ENCODE measurements around the gene LGALS7B. TPM values are rescaled to one million over a fixed set of nuclear protein-coding genes. Genes with fewer than 3 reads are reported as not detected.
"Not testable (repeated sequence)": the region's sequence is repeated elsewhere in the genome, so short reads cannot be mapped to it uniquely, and the experiment has no call there.

The LGALS7B gene
- total RNA-seq, 1 experiment from 2014 or later: 1.2 TPM

DNA sequence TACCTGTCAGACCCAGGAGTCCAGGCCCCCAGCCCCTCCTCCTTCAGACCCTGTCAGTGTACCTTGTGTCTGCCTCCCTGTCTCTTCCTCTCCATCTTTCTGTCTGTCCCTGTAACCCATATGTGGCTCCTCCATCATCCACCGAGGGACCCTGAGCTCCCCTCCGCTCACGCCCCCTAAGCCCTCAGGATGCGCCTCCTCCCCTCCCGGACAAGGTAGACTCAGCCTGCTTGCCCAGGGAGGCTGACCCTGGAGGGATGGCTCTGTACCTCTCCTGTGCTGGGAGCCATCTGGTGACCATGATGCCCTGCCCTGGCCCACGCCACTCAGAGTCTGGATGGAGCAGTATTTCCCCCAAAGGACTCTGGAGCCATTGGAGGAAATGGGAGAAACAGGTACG lies 43.7 kb upstream of the LGALS7B start (continued):
- TF ChIP-seq, protein P1, sequence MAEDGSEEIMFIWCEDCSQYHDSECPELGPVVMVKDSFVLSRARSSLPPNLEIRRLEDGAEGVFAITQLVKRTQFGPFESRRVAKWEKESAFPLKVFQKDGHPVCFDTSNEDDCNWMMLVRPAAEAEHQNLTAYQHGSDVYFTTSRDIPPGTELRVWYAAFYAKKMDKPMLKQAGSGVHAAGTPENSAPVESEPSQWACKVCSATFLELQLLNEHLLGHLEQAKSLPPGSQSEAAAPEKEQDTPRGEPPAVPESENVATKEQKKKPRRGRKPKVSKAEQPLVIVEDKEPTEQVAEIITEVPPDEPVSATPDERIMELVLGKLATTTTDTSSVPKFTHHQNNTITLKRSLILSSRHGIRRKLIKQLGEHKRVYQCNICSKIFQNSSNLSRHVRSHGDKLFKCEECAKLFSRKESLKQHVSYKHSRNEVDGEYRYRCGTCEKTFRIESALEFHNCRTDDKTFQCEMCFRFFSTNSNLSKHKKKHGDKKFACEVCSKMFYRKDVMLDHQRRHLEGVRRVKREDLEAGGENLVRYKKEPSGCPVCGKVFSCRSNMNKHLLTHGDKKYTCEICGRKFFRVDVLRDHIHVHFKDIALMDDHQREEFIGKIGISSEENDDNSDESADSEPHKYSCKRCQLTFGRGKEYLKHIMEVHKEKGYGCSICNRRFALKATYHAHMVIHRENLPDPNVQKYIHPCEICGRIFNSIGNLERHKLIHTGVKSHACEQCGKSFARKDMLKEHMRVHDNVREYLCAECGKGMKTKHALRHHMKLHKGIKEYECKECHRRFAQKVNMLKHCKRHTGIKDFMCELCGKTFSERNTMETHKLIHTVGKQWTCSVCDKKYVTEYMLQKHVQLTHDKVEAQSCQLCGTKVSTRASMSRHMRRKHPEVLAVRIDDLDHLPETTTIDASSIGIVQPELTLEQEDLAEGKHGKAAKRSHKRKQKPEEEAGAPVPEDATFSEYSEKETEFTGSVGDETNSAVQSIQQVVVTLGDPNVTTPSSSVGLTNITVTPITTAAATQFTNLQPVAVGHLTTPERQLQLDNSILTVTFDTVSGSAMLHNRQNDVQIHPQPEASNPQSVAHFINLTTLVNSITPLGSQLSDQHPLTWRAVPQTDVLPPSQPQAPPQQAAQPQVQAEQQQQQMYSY (CRISPR knock-in tag; IDR thresholded peaks at IDR 0.05): no peak
- TF ChIP-seq, protein P2, sequence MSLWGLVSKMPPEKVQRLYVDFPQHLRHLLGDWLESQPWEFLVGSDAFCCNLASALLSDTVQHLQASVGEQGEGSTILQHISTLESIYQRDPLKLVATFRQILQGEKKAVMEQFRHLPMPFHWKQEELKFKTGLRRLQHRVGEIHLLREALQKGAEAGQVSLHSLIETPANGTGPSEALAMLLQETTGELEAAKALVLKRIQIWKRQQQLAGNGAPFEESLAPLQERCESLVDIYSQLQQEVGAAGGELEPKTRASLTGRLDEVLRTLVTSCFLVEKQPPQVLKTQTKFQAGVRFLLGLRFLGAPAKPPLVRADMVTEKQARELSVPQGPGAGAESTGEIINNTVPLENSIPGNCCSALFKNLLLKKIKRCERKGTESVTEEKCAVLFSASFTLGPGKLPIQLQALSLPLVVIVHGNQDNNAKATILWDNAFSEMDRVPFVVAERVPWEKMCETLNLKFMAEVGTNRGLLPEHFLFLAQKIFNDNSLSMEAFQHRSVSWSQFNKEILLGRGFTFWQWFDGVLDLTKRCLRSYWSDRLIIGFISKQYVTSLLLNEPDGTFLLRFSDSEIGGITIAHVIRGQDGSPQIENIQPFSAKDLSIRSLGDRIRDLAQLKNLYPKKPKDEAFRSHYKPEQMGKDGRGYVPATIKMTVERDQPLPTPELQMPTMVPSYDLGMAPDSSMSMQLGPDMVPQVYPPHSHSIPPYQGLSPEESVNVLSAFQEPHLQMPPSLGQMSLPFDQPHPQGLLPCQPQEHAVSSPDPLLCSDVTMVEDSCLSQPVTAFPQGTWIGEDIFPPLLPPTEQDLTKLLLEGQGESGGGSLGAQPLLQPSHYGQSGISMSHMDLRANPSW (CRISPR knock-in tag; conservative IDR thresholded peaks at IDR 0.05; ENCODE audit: low read depth): no peak
- TF ChIP-seq NFATC4 (CRISPR knock-in tag; IDR thresholded peaks at IDR 0.05) (no peak), TEAD4 (CRISPR knock-in tag; IDR thresholded peaks at IDR 0.05) (no peak), ZNF219 (CRISPR knock-in tag; IDR thresholded peaks at IDR 0.05; ENCODE audit: borderline replicate concordance) (no peak), ZNF263 (CRISPR knock-in tag; IDR thresholded peaks at IDR 0.05; ENCODE audit: low read depth) (no peak), FOXJ3 (CRISPR knock-in tag; IDR thresholded peaks at IDR 0.05; ENCODE audit: borderline replicate concordance) (no peak), ZNF396 (CRISPR knock-in tag; IDR thresholded peaks at IDR 0.05; ENCODE audit: borderline replicate concordance) (no peak)
- TF ChIP-seq, protein P3, sequence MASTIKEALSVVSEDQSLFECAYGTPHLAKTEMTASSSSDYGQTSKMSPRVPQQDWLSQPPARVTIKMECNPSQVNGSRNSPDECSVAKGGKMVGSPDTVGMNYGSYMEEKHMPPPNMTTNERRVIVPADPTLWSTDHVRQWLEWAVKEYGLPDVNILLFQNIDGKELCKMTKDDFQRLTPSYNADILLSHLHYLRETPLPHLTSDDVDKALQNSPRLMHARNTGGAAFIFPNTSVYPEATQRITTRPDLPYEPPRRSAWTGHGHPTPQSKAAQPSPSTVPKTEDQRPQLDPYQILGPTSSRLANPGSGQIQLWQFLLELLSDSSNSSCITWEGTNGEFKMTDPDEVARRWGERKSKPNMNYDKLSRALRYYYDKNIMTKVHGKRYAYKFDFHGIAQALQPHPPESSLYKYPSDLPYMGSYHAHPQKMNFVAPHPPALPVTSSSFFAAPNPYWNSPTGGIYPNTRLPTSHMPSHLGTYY (CRISPR knock-in tag; IDR thresholded peaks at IDR 0.05): no peak
- TF ChIP-seq, protein P4, sequence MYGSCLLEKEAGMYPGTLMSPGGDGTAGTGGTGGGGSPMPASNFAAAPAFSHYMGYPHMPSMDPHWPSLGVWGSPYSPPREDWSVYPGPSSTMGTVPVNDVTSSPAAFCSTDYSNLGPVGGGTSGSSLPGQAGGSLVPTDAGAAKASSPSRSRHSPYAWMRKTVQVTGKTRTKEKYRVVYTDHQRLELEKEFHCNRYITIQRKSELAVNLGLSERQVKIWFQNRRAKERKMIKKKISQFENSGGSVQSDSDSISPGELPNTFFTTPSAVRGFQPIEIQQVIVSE (CRISPR knock-in tag; IDR thresholded peaks at IDR 0.05; ENCODE audit: borderline replicate concordance): no peak

DNA sequence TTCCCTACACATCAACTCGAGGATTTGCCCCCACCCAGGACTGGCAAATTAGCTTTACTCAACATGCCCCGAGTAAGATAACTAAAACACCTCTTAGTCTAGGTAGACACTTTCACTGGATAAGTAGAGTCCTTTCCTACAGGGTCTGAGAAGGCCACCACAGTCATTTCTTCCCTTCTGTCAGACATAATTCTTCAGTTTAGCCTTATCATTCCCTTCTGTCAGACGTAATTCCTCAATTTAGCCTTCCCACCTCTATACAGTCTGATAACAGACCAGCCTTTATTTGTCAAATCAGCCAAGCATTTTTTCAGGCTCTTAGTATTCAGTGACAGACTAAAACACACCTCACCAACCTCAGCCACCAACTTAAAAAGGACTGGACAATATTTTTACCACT lies 35.2 kb upstream of the LGALS7B start:
- H3K4me3 Mint-ChIP-seq; ATAC-seq; CTCF ChIA-PET; DNase-seq (ENCODE audit: low spot score); H3K4me1 Mint-ChIP-seq; H3K27ac Mint-ChIP-seq; POLR2A ChIA-PET; H3K36me3 Mint-ChIP-seq; H3K9me3 Mint-ChIP-seq: not testable (repeated sequence)
- peaks cover 21% of the 10 kb centered on the region for H3K27me3 Mint-ChIP-seq (ENCODE audit: low read depth)

DNA sequence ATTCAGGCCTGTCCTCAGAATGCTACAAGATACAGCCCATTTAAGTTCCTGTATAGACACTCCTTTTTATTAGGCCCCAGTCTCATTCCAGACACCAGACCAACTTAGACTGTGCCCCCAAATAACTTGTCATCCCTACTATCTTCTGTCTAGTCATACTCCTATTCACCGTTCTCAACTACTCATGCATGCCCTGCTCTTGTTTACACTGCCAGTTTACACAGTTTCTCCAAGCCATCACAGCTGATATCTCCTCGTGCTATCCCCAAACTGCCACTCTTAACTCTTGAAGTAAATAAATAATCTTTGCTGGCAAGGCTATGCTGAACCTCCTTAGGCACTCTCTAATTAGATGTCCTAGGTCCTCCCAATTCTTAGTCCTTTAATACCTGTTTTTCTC lies 34.8 kb upstream of the LGALS7B start:
- H3K27ac Mint-ChIP-seq; ATAC-seq; DNase-seq (ENCODE audit: low spot score); H3K36me3 Mint-ChIP-seq; H3K4me1 Mint-ChIP-seq; H3K9me3 Mint-ChIP-seq; POLR2A ChIA-PET; CTCF ChIA-PET; H3K4me3 Mint-ChIP-seq: not testable (repeated sequence)
- H3K27me3 Mint-ChIP-seq (ENCODE audit: low read depth): peaks cover 21% of the 10 kb centered on the region

DNA sequence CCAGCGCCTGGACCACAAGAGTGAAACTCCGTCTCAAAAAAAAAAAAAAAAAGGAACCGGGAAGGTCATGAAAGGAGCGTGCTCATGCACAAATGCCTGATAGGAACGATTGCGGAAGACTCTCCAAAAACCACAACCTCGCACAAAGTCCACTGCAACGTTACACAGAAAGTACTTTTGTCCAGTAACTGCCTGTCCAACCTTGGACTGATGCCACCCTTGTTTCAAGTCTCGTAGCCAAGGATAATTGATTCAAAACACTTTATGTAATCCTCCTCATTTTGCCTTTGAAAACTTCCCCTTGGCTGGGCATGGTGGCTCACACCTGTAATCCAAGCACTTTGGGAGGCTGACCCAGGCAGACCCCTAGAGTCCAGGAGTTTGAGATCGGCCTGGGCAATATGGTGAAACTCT lies 29.4 kb upstream of the LGALS7B start:
- TF ChIP-seq, protein P1 (CRISPR knock-in tag; IDR thresholded peaks at IDR 0.05): no peak
- peak; percentile 54; the same call in 1 of the 2 replicates for TF ChIP-seq GABPB1 (CRISPR knock-in tag; IDR thresholded peaks at IDR 0.05)
- DNase-seq (ENCODE audit: low spot score) (no peak), ATAC-seq (no peak)
- H3K9me3 Mint-ChIP-seq: peaks cover 4% of the 10 kb centered on the region; the same call in 1 of the 2 replicates
- H3K27ac Mint-ChIP-seq: no peak overlapping the region
- ChIA-PET CTCF (interaction anchor here (1.7 kb wide), 1 partner anchor 122 kb away, joined by 5 read pairs; no protein-coding TSS in a partner anchor), POLR2A (no interaction called here)
- H3K4me3 Mint-ChIP-seq: no peak overlapping the region
- no peaks in the 10 kb centered on the region for H3K36me3 Mint-ChIP-seq
- peaks cover 3% of the 10 kb centered on the region; the same call in 1 of the 2 replicates for H3K27me3 Mint-ChIP-seq (ENCODE audit: low read depth)
- H3K4me1 Mint-ChIP-seq: no peaks in the 10 kb centered on the region

DNA sequence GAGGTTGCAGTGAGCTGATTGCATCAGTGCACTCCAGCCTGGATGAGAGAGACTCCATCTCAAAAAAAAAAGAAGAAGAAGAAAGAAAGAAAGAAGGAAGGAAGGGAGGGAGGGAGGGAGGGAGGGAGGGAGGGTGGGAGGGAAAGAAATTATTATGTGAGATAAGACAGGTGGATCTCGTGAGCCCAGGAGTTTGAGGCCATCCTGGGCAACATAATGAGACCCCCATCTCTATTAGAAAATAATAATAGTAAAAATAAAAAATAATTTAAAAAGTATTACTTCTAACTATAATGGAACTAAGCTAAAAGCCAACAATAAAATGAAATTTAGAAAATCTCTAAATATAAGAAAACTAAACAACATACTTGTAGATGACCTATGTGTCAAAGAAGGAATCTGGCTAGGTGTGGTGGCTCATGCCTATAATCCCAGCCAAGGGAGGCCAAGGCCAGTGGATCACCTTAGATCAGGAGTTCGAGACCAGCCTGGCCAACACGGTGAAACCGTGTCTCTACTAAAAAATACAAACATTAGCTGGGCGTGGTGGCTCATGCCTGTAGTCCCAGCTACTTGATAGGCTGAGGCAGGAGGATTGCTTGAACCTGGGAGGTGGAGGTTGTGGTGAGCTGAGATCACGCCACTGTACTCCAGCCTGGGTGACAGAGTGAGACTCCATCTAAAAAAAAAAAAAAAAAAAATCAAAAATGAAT lies 28.0 kb upstream of the LGALS7B start:
- not testable (repeated sequence) for H3K27ac Mint-ChIP-seq; H3K9me3 Mint-ChIP-seq; H3K4me3 Mint-ChIP-seq; H3K27me3 Mint-ChIP-seq (ENCODE audit: low read depth); H3K36me3 Mint-ChIP-seq; DNase-seq (ENCODE audit: low spot score); H3K4me1 Mint-ChIP-seq; ATAC-seq
- CTCF ChIA-PET: interaction anchor here (0.9 to 1.7 kb wide), 3 partner anchors 9 to 124 kb away, joined by 3 to 10 read pairs (median 5); no protein-coding TSS in a partner anchor
- POLR2A ChIA-PET: interaction anchor here (0.6 kb wide), 1 partner anchor 92 kb away, joined by 3 read pairs; no protein-coding TSS in a partner anchor
